Gastroesophageal sphincter (tissue), 3 donors: Measurements from ENCODE around the gene UBE2G2.

Experiments
- EP300 ChIP-seq: sonication (generic); formaldehyde crosslinking; IDR thresholded peaks from one replicate; pipeline ENCODE4 v1.6.1; 2017; ENCODE audit warnings: antibody characterized with exemption, mild to moderate bottlenecking
- POLR2A ChIP-seq, 2 donors: fragments of 450-650 bp; IDR thresholded peaks; one replicate each; pipeline ENCODE4 v1.6.1; 2017; ENCODE audit warnings: antibody characterized with exemption in 2 of 2, mild to moderate bottlenecking in 2 of 2, moderate library complexity in 1 of 2
- POLR2AphosphoS5 ChIP-seq: sonication (generic); formaldehyde crosslinking; IDR thresholded peaks from one replicate; pipeline ENCODE4 v1.6.1; 2017; ENCODE audit warnings: antibody characterized with exemption
- TF ChIP-seq, protein P1 (sequence below), 4 experiments: fragments of 200-600 bp in 2 of 4; fragments of 450-650 bp in 2 of 4; sonication (generic) in 1 of 4; IDR thresholded peaks; one replicate each; pipeline ENCODE4 v1.5.1; 2017 to 2019; ENCODE audit warnings: antibody characterized with exemption in 4 of 4, mild to moderate bottlenecking in 2 of 4, moderate library complexity in 2 of 4

DNA sequence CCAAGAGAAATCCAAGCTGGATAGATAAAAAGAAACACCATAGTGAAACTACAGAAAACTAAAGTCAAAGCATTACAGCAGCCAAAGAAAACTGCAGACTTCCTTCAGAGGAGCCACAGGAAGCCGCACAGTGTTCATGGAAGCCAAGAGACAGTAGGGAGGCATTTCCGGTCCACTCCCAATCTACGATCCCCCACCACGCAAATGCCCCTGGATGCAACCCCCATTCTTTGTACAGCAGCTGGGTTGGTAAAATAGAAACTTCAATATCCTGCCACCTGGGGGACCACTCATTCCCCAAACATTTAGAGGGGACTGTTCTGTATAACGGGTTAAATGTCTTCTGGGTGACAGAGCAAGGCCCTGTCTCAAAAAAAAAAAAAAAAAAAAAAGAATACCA lies 46.4 kb downstream of the UBE2G2 start:
- no peak for TF ChIP-seq POLR2A (IDR thresholded peaks at IDR 0.05)
- no peak for TF ChIP-seq POLR2AphosphoS5
- TF ChIP-seq, protein P1, sequence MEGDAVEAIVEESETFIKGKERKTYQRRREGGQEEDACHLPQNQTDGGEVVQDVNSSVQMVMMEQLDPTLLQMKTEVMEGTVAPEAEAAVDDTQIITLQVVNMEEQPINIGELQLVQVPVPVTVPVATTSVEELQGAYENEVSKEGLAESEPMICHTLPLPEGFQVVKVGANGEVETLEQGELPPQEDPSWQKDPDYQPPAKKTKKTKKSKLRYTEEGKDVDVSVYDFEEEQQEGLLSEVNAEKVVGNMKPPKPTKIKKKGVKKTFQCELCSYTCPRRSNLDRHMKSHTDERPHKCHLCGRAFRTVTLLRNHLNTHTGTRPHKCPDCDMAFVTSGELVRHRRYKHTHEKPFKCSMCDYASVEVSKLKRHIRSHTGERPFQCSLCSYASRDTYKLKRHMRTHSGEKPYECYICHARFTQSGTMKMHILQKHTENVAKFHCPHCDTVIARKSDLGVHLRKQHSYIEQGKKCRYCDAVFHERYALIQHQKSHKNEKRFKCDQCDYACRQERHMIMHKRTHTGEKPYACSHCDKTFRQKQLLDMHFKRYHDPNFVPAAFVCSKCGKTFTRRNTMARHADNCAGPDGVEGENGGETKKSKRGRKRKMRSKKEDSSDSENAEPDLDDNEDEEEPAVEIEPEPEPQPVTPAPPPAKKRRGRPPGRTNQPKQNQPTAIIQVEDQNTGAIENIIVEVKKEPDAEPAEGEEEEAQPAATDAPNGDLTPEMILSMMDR (IDR thresholded peaks at IDR 0.05): no peak
- TF ChIP-seq EP300: no peak
